ENCODE measurements around the gene FMNL3. TPM values are rescaled to one million over a fixed set of nuclear protein-coding genes. Genes with fewer than 3 reads are reported as not detected.
"Not testable (repeated sequence)": the region's sequence is repeated elsewhere in the genome, so short reads cannot be mapped to it uniquely, and the experiment has no call there.

The FMNL3 gene
- total and polyA plus RNA-seq, 2 experiments from 2014 or later: 8.7 to 32.6 TPM

GRCh38 chr12:49713952-49714351 lies 6.7 kb upstream of the FMNL3 start:
- H3K27ac ChIP-seq (ENCODE audit: low read depth); H3F3A ChIP-seq (replicated peaks; ENCODE audit: low read depth); H3K36me3 ChIP-seq (ENCODE audit: insufficient read depth); H3K27me3 ChIP-seq (ENCODE audit: insufficient read depth); H3K9me3 Mint-ChIP-seq; H3K4me1 Mint-ChIP-seq; H3K4me1 ChIP-seq (ENCODE audit: insufficient read depth); H3K4me3 Mint-ChIP-seq; DNase-seq (ENCODE audit: low spot score); H3K4me3 ChIP-seq; H2AFZ ChIP-seq; H3K4me2 ChIP-seq; ATAC-seq; H3K27ac Mint-ChIP-seq; H3K27me3 Mint-ChIP-seq (ENCODE audit: insufficient read depth, low read depth, poor library complexity); H3K79me2 ChIP-seq (replicated peaks; ENCODE audit: insufficient read depth); H3K9me2 ChIP-seq (ENCODE audit: insufficient read depth); H4K20me1 ChIP-seq (replicated peaks; ENCODE audit: insufficient read depth); H3K36me3 Mint-ChIP-seq (ENCODE audit: low read depth): not testable (repeated sequence)

DNA sequence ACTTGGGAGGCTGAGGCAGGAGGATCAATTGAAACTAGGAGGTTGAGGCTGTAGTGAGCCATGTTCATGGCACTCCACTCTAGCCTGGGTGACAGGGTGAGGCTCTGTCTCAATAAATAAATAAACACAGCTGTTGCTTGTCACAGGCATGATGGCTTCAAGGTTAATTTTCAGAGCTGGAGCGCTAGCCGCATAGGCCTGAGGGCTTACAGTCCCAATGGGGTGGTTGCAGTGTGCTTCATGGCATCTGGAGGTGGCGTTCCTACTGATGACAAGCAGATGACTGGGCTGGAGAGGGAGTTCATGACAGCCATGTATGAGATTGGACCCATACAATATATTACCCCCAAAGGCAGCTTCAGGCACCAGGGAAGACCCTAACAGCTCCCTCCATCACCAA lies 1.6 kb upstream of the FMNL3 start:
- Histone ChIP-seq H2AFZ (no peak overlapping the region), H3K79me2 (replicated peaks; ENCODE audit: insufficient read depth) (peaks cover 28% of the 10 kb centered on the region), H3K36me3 (ENCODE audit: insufficient read depth) (no peaks in the 10 kb centered on the region), H3K27ac (ENCODE audit: low read depth) (no peak overlapping the region), H4K20me1 (replicated peaks; ENCODE audit: insufficient read depth) (peaks cover 9% of the 10 kb centered on the region; the same call in 1 of the 2 replicates), H3K4me2 (no peak overlapping the region), H3K27me3 (ENCODE audit: insufficient read depth) (peaks cover 23% of the 10 kb centered on the region), H3F3A (replicated peaks; ENCODE audit: low read depth) (0 out of 2 replicates have a peak, but pooled peaks cover 3% of the 10 kb centered on the region), H3K4me1 (ENCODE audit: insufficient read depth) (peaks cover 19% of the 10 kb centered on the region), H3K9me2 (ENCODE audit: insufficient read depth) (peaks cover 4% of the 10 kb centered on the region; the same call in 1 of the 2 replicates), H3K4me3 (no peak overlapping the region)
- no peak for DNase-seq (ENCODE audit: low spot score)
- no peak overlapping the region for H3K27ac Mint-ChIP-seq
- no peaks in the 10 kb centered on the region; the same call in 2 of the 3 replicates for H3K36me3 Mint-ChIP-seq (ENCODE audit: low read depth)
- H3K4me3 Mint-ChIP-seq: no peak overlapping the region
- no peak for ATAC-seq
- peaks cover 25% of the 10 kb centered on the region for H3K27me3 Mint-ChIP-seq (ENCODE audit: insufficient read depth, low read depth, poor library complexity)
- peaks cover 23% of the 10 kb centered on the region for H3K4me1 Mint-ChIP-seq
- no peaks in the 10 kb centered on the region; the same call in 1 of the 3 replicates for H3K9me3 Mint-ChIP-seq
- TF ChIP-seq EZH2 (IDR thresholded peaks at IDR 0.05; ENCODE audit: low read depth, unreplicated experiment): no peak
- TF ChIP-seq, protein P1, sequence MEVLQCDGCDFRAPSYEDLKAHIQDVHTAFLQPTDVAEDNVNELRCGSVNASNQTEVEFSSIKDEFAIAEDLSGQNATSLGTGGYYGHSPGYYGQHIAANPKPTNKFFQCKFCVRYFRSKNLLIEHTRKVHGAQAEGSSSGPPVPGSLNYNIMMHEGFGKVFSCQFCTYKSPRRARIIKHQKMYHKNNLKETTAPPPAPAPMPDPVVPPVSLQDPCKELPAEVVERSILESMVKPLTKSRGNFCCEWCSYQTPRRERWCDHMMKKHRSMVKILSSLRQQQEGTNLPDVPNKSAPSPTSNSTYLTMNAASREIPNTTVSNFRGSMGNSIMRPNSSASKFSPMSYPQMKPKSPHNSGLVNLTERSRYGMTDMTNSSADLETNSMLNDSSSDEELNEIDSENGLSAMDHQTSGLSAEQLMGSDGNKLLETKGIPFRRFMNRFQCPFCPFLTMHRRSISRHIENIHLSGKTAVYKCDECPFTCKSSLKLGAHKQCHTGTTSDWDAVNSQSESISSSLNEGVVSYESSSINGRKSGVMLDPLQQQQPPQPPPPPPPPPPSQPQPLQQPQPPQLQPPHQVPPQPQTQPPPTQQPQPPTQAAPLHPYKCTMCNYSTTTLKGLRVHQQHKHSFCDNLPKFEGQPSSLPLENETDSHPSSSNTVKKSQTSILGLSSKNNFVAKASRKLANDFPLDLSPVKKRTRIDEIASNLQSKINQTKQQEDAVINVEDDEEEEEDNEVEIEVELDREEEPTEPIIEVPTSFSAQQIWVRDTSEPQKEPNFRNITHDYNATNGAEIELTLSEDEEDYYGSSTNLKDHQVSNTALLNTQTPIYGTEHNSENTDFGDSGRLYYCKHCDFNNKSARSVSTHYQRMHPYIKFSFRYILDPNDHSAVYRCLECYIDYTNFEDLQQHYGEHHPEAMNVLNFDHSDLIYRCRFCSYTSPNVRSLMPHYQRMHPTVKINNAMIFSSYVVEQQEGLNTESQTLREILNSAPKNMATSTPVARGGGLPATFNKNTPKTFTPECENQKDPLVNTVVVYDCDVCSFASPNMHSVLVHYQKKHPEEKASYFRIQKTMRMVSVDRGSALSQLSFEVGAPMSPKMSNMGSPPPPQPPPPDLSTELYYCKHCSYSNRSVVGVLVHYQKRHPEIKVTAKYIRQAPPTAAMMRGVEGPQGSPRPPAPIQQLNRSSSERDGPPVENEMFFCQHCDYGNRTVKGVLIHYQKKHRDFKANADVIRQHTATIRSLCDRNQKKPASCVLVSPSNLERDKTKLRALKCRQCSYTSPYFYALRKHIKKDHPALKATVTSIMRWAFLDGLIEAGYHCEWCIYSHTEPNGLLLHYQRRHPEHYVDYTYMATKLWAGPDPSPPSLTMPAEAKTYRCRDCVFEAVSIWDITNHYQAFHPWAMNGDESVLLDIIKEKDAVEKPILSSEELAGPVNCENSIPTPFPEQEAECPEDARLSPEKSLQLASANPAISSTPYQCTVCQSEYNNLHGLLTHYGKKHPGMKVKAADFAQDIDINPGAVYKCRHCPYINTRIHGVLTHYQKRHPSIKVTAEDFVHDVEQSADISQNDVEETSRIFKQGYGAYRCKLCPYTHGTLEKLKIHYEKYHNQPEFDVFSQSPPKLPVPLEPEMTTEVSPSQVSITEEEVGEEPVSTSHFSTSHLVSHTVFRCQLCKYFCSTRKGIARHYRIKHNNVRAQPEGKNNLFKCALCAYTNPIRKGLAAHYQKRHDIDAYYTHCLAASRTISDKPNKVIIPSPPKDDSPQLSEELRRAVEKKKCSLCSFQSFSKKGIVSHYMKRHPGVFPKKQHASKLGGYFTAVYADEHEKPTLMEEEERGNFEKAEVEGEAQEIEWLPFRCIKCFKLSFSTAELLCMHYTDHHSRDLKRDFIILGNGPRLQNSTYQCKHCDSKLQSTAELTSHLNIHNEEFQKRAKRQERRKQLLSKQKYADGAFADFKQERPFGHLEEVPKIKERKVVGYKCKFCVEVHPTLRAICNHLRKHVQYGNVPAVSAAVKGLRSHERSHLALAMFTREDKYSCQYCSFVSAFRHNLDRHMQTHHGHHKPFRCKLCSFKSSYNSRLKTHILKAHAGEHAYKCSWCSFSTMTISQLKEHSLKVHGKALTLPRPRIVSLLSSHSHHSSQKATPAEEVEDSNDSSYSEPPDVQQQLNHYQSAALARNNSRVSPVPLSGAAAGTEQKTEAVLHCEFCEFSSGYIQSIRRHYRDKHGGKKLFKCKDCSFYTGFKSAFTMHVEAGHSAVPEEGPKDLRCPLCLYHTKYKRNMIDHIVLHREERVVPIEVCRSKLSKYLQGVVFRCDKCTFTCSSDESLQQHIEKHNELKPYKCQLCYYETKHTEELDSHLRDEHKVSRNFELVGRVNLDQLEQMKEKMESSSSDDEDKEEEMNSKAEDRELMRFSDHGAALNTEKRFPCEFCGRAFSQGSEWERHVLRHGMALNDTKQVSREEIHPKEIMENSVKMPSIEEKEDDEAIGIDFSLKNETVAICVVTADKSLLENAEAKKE (CRISPR knock-in tag; IDR thresholded peaks at IDR 0.05): no peak
- TF ChIP-seq JUNB (IDR thresholded peaks at IDR 0.05; ENCODE audit: unreplicated experiment): no peak
- TF ChIP-seq ETS1 (IDR thresholded peaks at IDR 0.05): no peak
- TF ChIP-seq EZH2phosphoT487 (IDR thresholded peaks at IDR 0.05; ENCODE audit: unreplicated experiment): no peak
- TF ChIP-seq POLR2AphosphoS5 (IDR thresholded peaks at IDR 0.05; ENCODE audit: low read depth): no peak
- TF ChIP-seq NANOG (IDR thresholded peaks at IDR 0.05; ENCODE audit: borderline replicate concordance): no peak
